ENCODE data around the gene CWF19L1.
"Not testable (repeated sequence)": the region's sequence is repeated elsewhere in the genome, so short reads cannot be mapped to it uniquely, and the experiment has no call there.

Gene CWF19L1

GRCh38 chr10:100267239-100268104 lies at the start of gene CWF19L1:
Gene CWF19L1 (minus strand): TSS chr10:100267638. CDS start chr10:100267593, 45 bp downstream.
- DNase-seq = peak; percentile 83

GRCh38 chr10:100315615-100316014 lies 48.2 kb upstream of the CWF19L1 start:
- DNase-seq = no peak

- DNase-seq = no peak
These were observed 43.9 kb upstream of the CWF19L1 start for GRCh38 chr10:100311298-100311697.

GRCh38 chr10:100307684-100308083 lies 40.2 kb upstream of the CWF19L1 start:
- no peak for DNase-seq

GRCh38 chr10:100306861-100307260 lies 39.4 kb upstream of the CWF19L1 start:
- no peak for DNase-seq

- no peak for DNase-seq
These were observed 37.0 kb upstream of the CWF19L1 start for GRCh38 chr10:100304414-100304813.

GRCh38 chr10:100303724-100304319 lies 36.4 kb upstream of the CWF19L1 start:
- no peak for DNase-seq

- DNase-seq = not testable (repeated sequence)
These were observed 33.7 kb upstream of the CWF19L1 start for GRCh38 chr10:100301123-100301522.

GRCh38 chr10:100297242-100297641 lies 29.8 kb upstream of the CWF19L1 start:
- no peak for DNase-seq

- no peak for DNase-seq
These were observed 25.6 kb upstream of the CWF19L1 start for GRCh38 chr10:100293066-100293465.

GRCh38 chr10:100292300-100292699 lies 24.9 kb upstream of the CWF19L1 start:
- DNase-seq = not testable (repeated sequence)

GRCh38 chr10:100291356-100291755 lies 23.9 kb upstream of the CWF19L1 start:
- no peak for DNase-seq

- no peak for DNase-seq
These were observed 22.2 kb upstream of the CWF19L1 start for GRCh38 chr10:100289641-100290040.

- DNase-seq = no peak
These were observed 20.8 kb upstream of the CWF19L1 start for GRCh38 chr10:100288196-100288595.

GRCh38 chr10:100287756-100288155 lies 20.3 kb upstream of the CWF19L1 start:
- DNase-seq = no peak

GRCh38 chr10:100286051-100287033 lies 18.9 kb upstream of the CWF19L1 start, which contains the start of gene BLOC1S2:
Gene BLOC1S2 (minus strand): TSS chr10:100286680. CDS start chr10:100286659, 21 bp downstream.
- DNase-seq = peak; percentile 88

- DNase-seq = not testable (repeated sequence)
These were observed 17.9 kb upstream of the CWF19L1 start for GRCh38 chr10:100285326-100285725.

GRCh38 chr10:100282907-100283306 lies 15.5 kb upstream of the CWF19L1 start:
- DNase-seq = no peak

GRCh38 chr10:100276971-100277370 lies 9.5 kb upstream of the CWF19L1 start:
- not testable (repeated sequence) for DNase-seq

GRCh38 chr10:100265821-100266485 lies 1.5 kb downstream of the CWF19L1 start:
- DNase-seq = no peak

- DNase-seq = no peak
These were observed 13.2 kb downstream of the CWF19L1 start for GRCh38 chr10:100254191-100254590.

- DNase-seq = no peak
These were observed 14.4 kb downstream of the CWF19L1 start for GRCh38 chr10:100253041-100253440.
